Measurements from ENCODE around the gene ZNF232. TPM values are rescaled to one million over a fixed set of nuclear protein-coding genes. Genes with fewer than 3 reads are reported as not detected.
"Not testable (repeated sequence)": the region's sequence is repeated elsewhere in the genome, so short reads cannot be mapped to it uniquely, and the experiment has no call there.

ZNF232 gene
- total RNA-seq, 1 donor, result 8.3 TPM

GRCh38 chr17:5127910-5128309 lies 16.2 kb upstream of the ZNF232 start:
- no peak overlapping the region for H3K27ac ChIP-seq (ENCODE audit: low read depth, low read length)
- H3K4me3 ChIP-seq (ENCODE audit: insufficient read depth, low read length), result no peak overlapping the region
- no peaks in the 10 kb centered on the region for H3K36me3 ChIP-seq (ENCODE audit: insufficient read depth, low read length)
- no peak for DNase-seq (ENCODE audit: insufficient read length, low spot score, missing footprints)
- no peaks in the 10 kb centered on the region for H3K79me2 ChIP-seq (ENCODE audit: insufficient read depth, low read length)
- H3K27me3 ChIP-seq (ENCODE audit: insufficient read depth, low read length), result peaks cover 12% of the 10 kb centered on the region
- no peaks in the 10 kb centered on the region for H3K4me1 ChIP-seq (ENCODE audit: insufficient read depth, low read length)
- no peaks in the 10 kb centered on the region for H4K20me1 ChIP-seq (ENCODE audit: insufficient read depth, low read length)
- H2AFZ ChIP-seq (ENCODE audit: low read length), result no peak overlapping the region
- no peaks in the 10 kb centered on the region for H3K9me3 ChIP-seq (ENCODE audit: low read depth, low read length)
- TF ChIP-seq, protein P1, sequence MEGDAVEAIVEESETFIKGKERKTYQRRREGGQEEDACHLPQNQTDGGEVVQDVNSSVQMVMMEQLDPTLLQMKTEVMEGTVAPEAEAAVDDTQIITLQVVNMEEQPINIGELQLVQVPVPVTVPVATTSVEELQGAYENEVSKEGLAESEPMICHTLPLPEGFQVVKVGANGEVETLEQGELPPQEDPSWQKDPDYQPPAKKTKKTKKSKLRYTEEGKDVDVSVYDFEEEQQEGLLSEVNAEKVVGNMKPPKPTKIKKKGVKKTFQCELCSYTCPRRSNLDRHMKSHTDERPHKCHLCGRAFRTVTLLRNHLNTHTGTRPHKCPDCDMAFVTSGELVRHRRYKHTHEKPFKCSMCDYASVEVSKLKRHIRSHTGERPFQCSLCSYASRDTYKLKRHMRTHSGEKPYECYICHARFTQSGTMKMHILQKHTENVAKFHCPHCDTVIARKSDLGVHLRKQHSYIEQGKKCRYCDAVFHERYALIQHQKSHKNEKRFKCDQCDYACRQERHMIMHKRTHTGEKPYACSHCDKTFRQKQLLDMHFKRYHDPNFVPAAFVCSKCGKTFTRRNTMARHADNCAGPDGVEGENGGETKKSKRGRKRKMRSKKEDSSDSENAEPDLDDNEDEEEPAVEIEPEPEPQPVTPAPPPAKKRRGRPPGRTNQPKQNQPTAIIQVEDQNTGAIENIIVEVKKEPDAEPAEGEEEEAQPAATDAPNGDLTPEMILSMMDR (IDR thresholded peaks at IDR 0.05; ENCODE audit: extremely low read depth, low read depth, low read length), result no peak
- no peak overlapping the region for H3K4me2 ChIP-seq (ENCODE audit: insufficient read depth, low read length)

- no peaks in the 10 kb centered on the region for H3K4me1 ChIP-seq (ENCODE audit: insufficient read depth, low read length)
- H4K20me1 ChIP-seq (ENCODE audit: insufficient read depth, low read length), result no peaks in the 10 kb centered on the region
- peaks cover 15% of the 10 kb centered on the region for H3K27me3 ChIP-seq (ENCODE audit: insufficient read depth, low read length)
- H3K4me3 ChIP-seq (ENCODE audit: insufficient read depth, low read length), result no peak overlapping the region
- no peak overlapping the region for H2AFZ ChIP-seq (ENCODE audit: low read length)
- no peaks in the 10 kb centered on the region for H3K36me3 ChIP-seq (ENCODE audit: insufficient read depth, low read length)
- no peak overlapping the region for H3K27ac ChIP-seq (ENCODE audit: low read depth, low read length)
- H3K4me2 ChIP-seq (ENCODE audit: insufficient read depth, low read length), result no peak overlapping the region
- H3K79me2 ChIP-seq (ENCODE audit: insufficient read depth, low read length), result no peaks in the 10 kb centered on the region
- no peak for DNase-seq (ENCODE audit: insufficient read length, low spot score, missing footprints)
- H3K9me3 ChIP-seq (ENCODE audit: low read depth, low read length), result no peaks in the 10 kb centered on the region
- TF ChIP-seq, protein P1 (IDR thresholded peaks at IDR 0.05; ENCODE audit: extremely low read depth, low read depth, low read length), result no peak
These were observed 15.2 kb upstream of the ZNF232 start for GRCh38 chr17:5126719-5127488.

DNA sequence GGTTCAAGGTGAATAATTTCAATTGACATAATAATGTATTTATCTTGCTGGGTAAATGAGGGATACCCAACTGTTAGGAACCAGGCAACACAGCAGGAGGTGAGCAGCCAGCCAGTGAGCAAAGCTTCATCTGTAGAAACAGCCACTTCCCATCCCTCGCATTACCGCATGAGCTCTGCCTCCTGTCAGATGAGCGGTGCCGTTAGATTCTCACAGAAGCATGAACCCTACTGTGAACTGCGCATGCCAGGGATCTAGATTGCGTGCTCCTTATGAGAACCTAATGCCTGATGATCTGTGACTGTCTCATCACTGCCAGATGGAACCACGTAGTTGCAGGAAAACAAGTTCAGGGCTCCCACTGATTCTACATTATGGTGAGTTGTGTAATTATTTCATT lies 13.2 kb upstream of the ZNF232 start:
- H3K79me2 ChIP-seq (ENCODE audit: insufficient read depth, low read length); H2AFZ ChIP-seq (ENCODE audit: low read length); H4K20me1 ChIP-seq (ENCODE audit: insufficient read depth, low read length); H3K4me1 ChIP-seq (ENCODE audit: insufficient read depth, low read length); H3K9me3 ChIP-seq (ENCODE audit: low read depth, low read length); H3K4me3 ChIP-seq (ENCODE audit: insufficient read depth, low read length); DNase-seq (ENCODE audit: insufficient read length, low spot score, missing footprints); H3K4me2 ChIP-seq (ENCODE audit: insufficient read depth, low read length); H3K36me3 ChIP-seq (ENCODE audit: insufficient read depth, low read length); H3K27ac ChIP-seq (ENCODE audit: low read depth, low read length): not testable (repeated sequence)
- H3K27me3 ChIP-seq (ENCODE audit: insufficient read depth, low read length), result peaks cover 15% of the 10 kb centered on the region

- H3K4me3 ChIP-seq (ENCODE audit: insufficient read depth, low read length); H3K4me2 ChIP-seq (ENCODE audit: insufficient read depth, low read length); DNase-seq (ENCODE audit: insufficient read length, low spot score, missing footprints); H2AFZ ChIP-seq (ENCODE audit: low read length); H3K36me3 ChIP-seq (ENCODE audit: insufficient read depth, low read length); H3K9me3 ChIP-seq (ENCODE audit: low read depth, low read length); H3K27ac ChIP-seq (ENCODE audit: low read depth, low read length); H4K20me1 ChIP-seq (ENCODE audit: insufficient read depth, low read length); H3K4me1 ChIP-seq (ENCODE audit: insufficient read depth, low read length); H3K79me2 ChIP-seq (ENCODE audit: insufficient read depth, low read length): not testable (repeated sequence)
- peaks cover 17% of the 10 kb centered on the region for H3K27me3 ChIP-seq (ENCODE audit: insufficient read depth, low read length)
These were observed 12.6 kb upstream of the ZNF232 start for GRCh38 chr17:5124125-5124760.

Data from osteoblast (primary cell).